HG03066 (cell line): ENCODE measurements around the gene ENTPD7.
"Not testable (repeated sequence)": the region's sequence is repeated elsewhere in the genome, so short reads cannot be mapped to it uniquely, and the experiment has no call there.

Source experiments
- ATAC-seq: cut with Tn5 transposase; IDR thresholded peaks from one replicate; pipeline ENCODE4 v1.9.1; 2021; ENCODE audit warnings: low read depth; ENCODE audit not compliant: unreplicated experiment

ENTPD7 gene, protein sequence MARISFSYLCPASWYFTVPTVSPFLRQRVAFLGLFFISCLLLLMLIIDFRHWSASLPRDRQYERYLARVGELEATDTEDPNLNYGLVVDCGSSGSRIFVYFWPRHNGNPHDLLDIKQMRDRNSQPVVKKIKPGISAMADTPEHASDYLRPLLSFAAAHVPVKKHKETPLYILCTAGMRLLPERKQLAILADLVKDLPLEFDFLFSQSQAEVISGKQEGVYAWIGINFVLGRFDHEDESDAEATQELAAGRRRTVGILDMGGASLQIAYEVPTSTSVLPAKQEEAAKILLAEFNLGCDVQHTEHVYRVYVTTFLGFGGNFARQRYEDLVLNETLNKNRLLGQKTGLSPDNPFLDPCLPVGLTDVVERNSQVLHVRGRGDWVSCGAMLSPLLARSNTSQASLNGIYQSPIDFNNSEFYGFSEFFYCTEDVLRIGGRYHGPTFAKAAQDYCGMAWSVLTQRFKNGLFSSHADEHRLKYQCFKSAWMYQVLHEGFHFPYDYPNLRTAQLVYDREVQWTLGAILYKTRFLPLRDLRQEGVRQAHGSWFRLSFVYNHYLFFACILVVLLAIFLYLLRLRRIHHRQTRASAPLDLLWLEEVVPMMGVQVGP

DNA sequence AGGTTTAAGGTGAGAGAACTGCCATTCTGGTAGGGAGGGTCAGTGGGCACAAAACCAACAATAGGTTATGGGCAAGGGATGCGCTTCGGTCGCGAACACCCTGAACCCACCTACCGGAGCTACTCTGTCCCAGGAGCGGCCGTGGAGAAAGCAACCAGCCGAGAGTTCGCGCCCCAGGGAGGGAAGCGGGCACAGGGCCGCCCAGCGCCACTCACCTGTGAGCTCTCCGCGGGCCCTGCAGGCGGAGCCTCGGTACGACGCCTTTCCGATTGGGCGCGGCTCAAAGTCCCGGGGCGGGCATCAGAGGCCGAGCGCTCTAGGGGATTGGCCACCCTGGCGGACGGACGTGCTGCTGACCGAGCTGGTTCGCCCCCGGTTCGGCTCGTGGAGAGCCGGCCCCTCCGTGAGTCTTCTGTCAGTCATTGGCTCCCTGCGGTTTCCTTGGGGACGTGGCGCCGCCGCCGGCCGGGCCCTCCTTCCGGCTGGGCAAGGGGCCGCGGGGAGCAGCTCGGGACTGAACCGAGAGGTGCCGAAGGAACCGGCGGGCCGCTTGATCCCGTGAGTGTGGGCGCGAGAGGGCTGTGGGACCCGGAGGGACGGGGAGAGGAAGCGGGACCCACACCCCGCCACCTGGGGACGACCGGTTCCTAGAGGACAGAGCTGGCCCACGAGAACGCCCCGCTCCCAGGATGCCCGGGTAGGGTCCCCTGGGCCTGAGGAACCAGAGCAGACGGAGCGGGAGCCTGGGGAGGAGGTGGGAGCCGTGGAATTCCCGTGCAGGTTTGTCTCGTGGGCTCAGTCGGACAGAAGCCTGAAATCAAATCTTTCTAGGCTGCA, at the start of gene ENTPD7:
Gene ENTPD7 (plus strand): TSS at position 479 of the 837 bp plus-strand sequence. CDS start 448 bp downstream, outside the sequence.
- ATAC-seq: peak; percentile 99

DNA sequence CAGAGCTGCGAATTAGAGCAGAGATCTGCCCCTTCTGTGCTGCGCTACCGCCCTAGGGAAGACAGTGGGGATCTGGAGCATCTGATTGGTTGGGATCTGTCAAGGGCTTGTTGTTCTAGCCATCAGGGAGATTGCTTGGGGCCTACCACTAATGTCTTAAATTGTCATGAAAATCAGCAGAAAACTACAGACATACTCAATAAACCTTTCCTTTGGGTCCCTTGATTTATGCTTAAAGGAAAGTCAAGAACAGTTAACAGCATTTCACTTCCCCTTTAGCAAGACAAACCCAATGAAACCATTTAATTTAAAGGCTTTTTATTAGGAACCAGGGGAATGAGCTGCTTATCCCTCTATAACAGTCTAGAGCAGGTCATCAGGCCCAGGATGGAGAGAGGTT, 49.1 kb upstream of the ENTPD7 start:
- no peak for ATAC-seq

DNA sequence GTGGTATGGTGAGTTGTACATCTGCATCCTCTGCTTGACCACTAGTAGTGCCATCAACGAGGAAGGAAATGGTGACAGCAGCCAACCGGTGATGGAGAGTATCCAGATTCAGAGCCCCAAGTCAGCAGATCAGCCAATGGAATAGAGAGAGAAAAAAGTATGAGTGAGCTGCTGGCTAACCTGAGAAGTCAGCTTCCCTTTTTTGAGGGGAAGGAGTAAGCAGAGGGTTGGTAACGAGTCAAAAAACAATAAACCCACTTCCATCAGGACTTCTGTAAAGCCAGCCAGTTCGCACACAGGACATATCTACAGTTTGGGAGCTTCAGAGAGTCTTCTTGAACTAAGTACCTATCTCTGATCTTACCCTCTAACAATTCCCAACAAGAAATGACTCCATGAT, 48.0 kb upstream of the ENTPD7 start:
- ATAC-seq: no peak

DNA sequence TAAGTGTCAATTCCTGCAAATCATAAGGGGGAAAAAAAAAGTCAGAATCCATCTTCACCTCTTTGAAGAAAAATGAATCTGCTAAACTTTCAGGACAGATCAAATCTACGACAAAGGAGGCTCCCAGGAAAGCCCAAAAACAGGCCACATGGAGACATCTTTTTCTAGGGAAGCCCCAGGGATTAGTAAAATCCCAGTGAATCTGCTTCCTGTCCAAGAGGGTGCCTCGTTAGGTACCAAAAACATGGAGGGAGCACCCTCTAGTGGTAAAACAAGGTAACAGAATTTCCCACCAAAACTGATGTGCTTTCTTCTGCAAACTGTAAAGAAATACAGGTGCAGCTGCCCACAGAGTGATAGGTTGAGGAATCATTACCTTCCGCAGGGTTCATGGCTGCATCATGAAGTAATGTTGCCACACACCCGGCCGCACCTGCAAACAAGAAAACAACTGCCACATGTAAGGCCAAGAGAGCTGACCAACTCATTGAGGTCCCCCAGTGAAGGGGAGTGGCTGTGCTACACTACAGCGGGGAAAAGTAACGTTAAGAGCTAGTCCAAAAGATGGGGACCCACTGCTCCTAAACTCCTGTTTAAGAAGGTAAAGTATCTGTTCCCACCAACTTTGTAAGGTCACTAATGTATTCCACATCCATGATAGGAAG, 47.0 kb upstream of the ENTPD7 start:
- no peak for ATAC-seq

DNA sequence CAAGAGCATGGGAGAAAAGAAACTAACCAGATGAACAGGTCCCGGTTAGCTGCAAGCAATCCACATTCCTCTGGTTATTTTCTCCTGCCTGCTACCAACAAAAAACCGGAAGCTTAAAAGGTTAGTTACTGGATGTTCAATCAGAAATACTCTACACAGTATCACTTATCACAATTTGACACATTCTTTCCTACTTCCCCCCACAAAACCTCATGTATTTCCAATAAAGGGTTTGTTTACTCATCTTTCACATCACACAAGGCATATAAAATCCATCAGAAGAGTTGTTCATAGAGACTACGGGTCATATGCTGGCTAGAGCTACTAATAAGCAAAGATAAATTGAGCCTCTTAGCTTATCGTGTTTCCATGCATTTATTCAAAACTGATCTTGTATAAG, 43.9 kb upstream of the ENTPD7 start:
- no peak for ATAC-seq

DNA sequence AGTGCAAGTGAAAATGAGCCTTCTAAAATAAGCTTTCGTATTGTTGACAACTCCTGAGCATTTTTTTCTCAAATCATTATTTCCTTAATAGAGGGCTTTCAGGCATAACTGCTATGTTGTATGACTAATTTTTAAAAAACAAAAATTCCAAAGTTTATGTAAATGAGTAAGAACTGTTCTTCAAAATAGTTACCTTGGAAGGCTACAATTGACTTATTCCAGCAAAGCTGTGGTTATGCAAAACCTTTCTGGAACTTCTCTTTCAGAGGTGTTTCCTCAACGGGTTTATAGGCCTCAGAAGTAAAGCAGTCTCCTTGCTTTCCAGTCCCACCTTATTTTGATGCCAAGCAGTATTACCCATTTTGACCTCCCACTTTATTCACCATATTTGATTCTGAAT, 41.6 kb upstream of the ENTPD7 start:
- no peak for ATAC-seq

DNA sequence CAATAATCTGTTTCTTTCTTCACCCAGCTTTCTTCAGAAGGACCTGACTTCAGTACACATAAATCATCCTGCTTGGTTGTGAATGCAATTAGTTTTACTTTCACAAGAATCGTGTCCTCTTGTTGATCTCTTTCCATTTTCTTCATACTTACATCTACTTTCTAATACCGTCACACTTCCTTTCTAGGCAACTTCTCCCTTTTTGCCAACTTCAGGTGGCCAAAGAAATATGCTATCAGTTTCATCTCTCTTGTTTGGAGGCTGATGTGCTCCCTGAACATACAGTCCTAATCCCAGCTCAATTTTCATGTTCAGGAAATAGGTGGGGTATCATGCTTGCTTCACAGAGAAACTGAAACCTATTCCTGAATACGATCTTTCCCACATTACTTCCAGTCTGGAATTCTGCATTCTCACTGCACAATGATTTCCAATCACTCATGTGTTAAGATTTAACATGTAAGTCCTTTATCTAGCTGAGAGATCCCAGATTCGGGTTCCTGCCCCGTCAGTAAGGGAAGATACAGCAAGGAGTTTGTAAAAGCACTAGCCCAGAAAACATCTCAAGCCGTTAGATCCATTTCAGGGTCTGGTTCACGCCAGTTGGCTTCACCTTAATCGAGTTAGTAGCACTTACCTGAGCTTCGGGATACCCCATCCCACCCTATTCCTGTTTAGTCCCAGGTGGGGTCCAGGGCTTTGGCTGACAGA, 40.1 kb upstream of the ENTPD7 start:
- no peak for ATAC-seq

DNA sequence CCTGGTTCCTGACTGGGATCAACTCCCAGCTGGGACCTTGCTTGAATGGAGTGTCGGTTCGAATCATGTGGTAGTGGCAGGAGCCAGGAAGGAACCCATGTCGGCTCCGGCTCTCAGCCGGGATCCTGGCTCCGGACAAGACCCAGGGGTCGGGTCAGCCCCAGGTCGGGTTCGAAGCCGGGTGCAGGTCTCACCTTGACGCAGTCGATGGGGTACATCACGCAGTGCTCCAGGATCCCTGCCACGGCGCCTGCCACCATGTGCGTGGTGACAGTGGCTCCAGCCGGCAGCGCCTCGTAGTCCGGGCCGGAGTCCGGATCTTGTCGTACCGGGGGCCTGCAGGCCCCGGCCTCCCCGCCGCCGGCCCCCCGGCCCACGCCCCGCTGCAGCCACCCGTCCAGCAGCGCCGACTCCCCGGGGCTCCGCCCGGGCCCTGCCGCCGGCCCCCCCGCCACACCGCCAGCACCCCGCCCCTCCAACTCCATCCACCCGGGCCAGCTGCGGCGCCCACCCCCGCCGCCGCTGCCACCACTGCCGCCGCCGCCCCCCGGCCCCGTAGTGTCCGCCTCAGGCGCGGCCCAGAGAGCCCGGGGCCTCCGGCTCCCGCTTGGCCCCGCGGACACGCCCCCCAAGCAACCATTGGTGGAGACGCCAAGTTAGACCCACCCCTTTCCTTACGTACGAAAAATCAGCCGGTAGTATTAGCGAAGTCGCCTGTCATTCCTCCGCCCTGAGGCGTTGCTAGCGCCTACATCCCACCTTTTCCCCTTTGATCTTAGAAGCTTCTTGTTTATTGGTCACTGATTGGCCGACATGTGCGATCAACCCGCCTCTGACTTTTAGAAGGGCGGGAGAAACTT, 39.2 kb upstream of the ENTPD7 start, which contains the start of gene SLC25A28:
Gene SLC25A28 (minus strand): TSS at position 589 of the 860 bp plus-strand sequence. CDS start 104 bp downstream, at position 485.
- ATAC-seq: peak; percentile 75

DNA sequence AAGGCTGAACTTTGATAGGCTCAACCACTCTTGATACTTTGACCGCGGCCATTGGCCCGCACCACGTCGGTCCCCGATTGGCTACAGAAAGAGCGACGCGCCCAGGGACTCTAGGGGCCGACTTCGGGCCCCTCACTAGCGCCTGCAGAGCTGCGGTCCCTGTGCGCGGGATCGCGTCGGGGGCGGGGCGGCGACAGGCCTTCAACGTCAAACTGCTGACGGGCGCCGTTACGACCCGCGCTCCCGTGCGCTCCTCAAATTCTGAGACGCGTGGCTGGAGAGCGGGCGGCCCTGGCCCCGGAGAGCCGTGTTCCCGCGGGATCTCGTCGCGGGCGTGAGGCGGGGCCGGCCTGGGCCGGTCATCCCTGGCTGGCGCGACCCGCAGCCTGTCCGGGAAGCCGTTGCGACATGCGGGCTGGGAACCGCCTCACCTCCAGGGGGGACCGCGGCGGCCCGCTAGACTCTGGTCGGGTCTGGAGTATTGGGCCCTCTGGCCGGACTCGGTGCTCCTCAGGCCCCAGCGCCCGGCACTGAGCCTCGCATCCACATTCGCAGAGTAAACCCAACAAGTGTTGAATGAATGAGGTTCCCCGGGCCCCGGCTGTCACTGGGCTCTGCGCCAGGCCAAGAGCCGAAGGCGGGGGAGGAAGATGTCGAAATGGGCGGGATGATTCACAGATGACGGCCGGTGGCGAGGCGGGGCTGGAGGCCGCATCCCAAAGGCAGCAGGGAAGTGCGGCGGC, 38.4 kb upstream of the ENTPD7 start:
- ATAC-seq: peak; percentile 82

DNA sequence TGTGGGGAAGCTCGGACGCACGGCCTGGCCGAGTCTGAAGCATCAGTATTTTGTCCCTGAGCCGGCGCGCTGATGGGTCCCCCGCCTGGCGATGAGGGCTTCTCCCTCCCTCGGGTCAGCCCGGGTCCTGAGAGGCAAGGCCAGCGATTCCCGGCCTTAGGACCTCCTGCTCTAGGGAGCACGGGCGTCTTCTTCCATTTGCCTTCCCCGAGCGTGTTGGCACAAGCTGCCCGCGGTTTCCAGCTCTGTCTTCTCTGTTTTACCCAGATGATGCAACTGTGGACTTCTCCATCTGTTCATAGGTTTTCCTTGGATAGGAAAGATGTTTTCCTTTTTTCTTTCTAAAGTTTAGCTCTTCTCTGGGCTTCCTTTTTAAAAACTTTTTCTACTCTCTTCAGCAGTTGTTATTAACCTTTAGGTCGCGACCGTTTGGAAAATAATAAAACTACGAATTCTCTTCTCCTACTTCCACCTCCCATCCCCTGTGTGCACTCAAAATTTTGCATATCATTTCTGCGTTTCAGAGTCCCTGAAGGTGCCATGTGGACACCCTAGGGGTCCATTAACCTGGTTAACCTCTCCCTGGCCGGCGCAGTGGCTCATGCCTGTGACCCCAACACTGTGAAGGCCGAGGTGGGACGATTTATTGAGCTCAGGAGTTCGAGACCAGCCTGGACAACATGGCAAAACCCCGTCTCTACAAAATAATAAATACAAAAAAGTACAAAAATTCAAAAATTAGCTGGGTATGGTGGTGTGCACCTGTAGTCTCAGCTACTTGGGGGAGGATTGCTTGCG, 37.7 kb upstream of the ENTPD7 start:
- no peak for ATAC-seq

DNA sequence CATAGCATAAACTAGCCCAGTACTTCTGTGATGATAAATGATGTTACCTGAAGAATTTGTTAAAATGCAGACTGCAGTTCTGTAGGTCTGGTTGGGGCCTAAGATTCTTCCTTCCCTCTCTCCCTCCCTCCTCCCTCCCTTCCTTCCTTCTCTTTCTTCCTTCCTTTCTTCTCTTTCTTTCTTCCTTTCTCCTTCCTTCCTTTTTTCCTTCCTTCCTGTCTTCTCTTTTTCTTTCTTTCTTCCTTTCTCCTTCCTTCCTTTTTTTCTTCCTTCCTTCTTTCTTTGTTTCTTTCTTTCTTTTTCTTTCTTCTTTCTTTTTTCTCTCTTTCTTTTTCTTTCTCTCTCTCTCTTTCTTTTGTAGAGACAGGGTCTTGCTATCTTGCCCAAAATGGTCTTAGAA, 35.4 kb upstream of the ENTPD7 start:
- no peak for ATAC-seq

DNA sequence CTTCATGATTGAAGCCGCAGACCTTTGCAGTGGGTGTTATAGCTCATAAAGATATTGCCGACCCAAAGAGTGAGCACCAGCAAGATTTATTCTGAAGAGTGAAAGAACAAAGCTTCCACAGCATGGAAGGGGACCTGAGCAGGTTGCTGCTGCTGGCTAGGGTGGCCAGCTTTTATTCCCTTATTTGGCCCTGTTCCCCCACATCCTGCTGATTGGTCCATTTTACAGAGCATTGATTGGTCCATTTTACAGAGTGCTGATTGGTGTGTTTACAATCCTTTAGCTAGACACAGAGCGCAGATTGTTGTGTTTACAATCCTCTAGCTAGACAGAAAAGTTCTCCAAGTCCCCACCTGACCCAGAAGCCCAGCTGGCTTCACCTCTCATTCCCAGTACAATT, 34.2 kb upstream of the ENTPD7 start:
- ATAC-seq: not testable (repeated sequence)

DNA sequence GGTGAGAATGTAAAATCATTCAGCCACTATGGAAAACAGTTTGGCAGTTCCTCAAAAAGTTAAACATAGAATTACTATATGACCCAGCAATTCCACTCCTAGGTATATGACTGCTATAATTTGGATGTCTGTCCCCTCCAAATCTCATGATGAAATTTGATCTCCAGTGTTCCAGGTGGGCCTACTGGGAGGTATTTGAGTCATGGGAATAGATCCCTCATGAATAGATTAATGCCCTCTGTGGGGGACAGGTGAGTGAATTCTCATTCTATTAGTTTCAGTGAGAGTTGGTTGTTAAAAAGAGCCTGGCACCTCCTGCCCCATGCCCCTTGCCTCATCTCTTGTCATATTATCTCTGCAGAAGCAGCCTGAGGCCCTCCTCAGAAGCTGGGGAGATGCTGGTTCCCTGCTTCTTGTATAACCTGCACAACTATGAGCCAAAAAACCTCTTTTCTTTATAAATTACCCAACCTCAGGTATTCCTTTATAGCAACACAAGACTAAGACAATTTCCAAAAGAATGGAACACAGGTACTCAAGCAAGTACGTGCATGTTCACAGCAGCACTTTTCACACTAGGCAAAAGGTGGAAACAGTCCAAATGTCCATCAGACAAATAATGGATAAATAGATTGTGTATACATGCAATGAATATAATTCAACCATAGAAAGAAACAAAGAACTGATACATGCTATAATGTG, 30.2 kb upstream of the ENTPD7 start:
- no peak for ATAC-seq

DNA sequence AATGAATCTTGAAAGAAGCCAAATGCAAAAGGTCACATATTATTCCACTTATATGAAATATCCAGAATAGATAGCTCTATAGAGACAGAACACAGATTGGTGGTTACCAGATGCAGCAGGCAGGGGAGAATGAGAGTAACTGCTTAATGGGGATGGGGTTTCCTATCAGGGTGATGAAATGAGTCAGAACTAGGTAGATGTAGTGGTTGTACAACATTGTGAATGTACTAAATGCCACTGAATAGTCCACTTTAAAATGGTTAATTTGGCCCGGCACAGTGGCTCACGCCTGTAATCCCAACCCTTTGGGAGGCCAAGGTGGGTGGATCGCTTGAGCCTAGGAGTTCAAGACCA, 29.7 kb upstream of the ENTPD7 start:
- no peak for ATAC-seq

DNA sequence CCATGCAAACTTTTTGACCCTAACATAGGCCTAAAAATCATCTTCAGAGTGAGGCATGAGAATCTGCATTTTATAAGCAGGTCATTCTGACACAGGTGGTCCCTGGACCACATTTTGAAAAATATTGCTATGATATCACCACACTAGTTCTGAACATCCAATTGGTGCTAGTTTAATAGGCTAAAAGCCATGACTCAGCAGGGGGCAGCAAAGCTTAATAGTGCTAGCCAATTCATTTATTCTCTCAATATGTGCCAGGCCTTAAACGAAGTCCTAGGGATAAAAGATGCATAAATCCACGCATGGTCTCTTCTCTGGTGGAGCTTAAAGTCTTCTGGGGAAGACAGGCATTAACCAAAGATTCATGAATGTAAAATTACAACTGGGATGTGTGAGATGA, 28.9 kb upstream of the ENTPD7 start:
- ATAC-seq: no peak

DNA sequence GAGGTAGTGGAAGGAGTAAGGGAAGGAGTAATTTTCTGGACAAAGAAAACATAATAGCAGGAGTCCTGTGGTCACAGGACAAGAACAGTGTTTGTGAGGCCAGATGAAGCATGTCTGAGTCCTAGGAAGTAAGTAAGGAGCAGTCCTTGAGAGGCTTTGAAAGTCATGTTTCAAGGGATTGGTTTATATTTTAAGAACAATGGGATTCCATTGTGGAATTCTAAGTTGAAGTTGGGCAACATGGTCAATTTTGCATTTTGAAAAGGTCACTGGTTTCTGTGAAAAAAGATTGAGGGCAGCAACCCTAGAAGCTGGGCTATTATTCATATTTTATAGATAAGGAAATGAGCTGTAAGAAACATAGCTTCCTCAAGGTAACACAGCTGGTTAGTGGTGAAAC, 28.3 kb upstream of the ENTPD7 start:
- ATAC-seq: no peak

DNA sequence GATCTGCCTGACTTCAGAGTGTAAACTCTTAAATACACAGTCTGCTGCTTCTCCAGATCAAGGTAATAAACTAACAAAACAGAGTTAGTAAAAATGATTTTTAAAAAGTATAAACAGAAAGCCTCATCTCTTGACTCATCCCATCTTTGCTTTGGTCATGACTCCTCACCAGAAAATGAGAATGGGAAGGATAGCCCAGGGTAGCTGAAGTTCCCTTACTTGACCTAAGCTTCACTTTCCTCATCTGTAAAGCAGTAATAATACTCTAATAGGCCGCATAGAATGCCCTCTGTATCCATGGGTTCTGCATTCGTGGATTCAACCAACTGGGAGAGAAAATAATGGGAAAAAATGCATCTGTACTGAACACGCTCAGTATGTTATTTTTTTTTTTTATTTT, 27.8 kb upstream of the ENTPD7 start:
- ATAC-seq: no peak
